Neural cell (in vitro differentiated cells): ENCODE measurements around the gene SRI. TPM values are rescaled to one million over a fixed set of nuclear protein-coding genes. Genes with fewer than 3 reads are reported as not detected.
"Not testable (repeated sequence)": the region's sequence is repeated elsewhere in the genome, so short reads cannot be mapped to it uniquely, and the experiment has no call there.

Source experiments
- H2AFZ ChIP-seq: fragments of 200-600, 300-800 bp; sonication (generic), shearing (Covaris generic); 2 replicates; pipeline ENCODE4 v1.6.0; 2014; ENCODE audit warnings: low read depth, mild to moderate bottlenecking, antibody characterized with exemption, low read length, moderate library complexity
- H3F3A ChIP-seq: fragments of 200-600 bp; shearing (Covaris generic); 2 replicates; pipeline ENCODE4 v1.6.1; 2016; ENCODE audit warnings: mild to moderate bottlenecking, moderate library complexity, mixed read lengths, antibody characterized with exemption, low read length; ENCODE audit not compliant: insufficient read depth, poor library complexity, severe bottlenecking
- H3K27ac ChIP-seq: fragments of 200-600, 300-800 bp; sonication (generic), shearing (Covaris generic); 2 replicates; pipeline ENCODE4 v1.5.1; 2014; ENCODE audit warnings: mild to moderate bottlenecking, low read length, moderate library complexity
- H3K27me3 ChIP-seq: fragments of 300-800, 200-600 bp; sonication (generic), shearing (Covaris generic); 2 replicates; pipeline ENCODE4 v1.6.0; 2014; ENCODE audit warnings: mild to moderate bottlenecking, low read depth, low read length, moderate library complexity; ENCODE audit not compliant: insufficient read depth
- H3K36me3 ChIP-seq: fragments of 300-800, 200-600 bp; sonication (generic), shearing (Covaris generic); 2 replicates; pipeline ENCODE4 v1.5.1; 2014; ENCODE audit warnings: mild to moderate bottlenecking, antibody characterized with exemption, low read length, moderate library complexity; ENCODE audit not compliant: insufficient read depth
- H3K4me2 ChIP-seq: fragments of 300-800, 200-600 bp; sonication (generic), shearing (Covaris generic); 2 replicates; pipeline ENCODE4 v1.6.0; 2014; ENCODE audit warnings: mild to moderate bottlenecking, low read length
- H3K4me3 ChIP-seq: fragments of 300-800, 200-600 bp; sonication (generic), shearing (Covaris generic); 2 replicates; pipeline ENCODE4 v1.5.1; 2014; ENCODE audit warnings: mild to moderate bottlenecking, low read length, moderate library complexity
- H3K79me2 ChIP-seq: fragments of 200-600 bp; shearing (Covaris generic); replicated peaks from 2 replicates; pipeline ENCODE4 v1.6.0; 2014; ENCODE audit warnings: mild to moderate bottlenecking, low read length, moderate library complexity; ENCODE audit not compliant: insufficient read depth
- H3K9ac ChIP-seq: fragments of 300-800, 200-600 bp; sonication (generic), shearing (Covaris generic); 2 replicates; pipeline ENCODE4 v1.6.1; 2016; ENCODE audit warnings: mild to moderate bottlenecking, low read length, mixed read lengths
- H3K9me2 ChIP-seq: fragments of 200-600 bp; shearing (Covaris generic); 2 replicates; pipeline ENCODE4 v1.6.1; 2016; ENCODE audit warnings: mild to moderate bottlenecking, low read length, mixed read lengths; ENCODE audit not compliant: insufficient read depth
- H3K9me3 ChIP-seq: fragments of 200-600, 300-800 bp; sonication (generic), shearing (Covaris generic); 2 replicates; pipeline ENCODE4 v1.6.1; 2016; ENCODE audit warnings: mild to moderate bottlenecking, mixed run types, low read length, moderate library complexity, mixed read lengths
- H4K20me1 ChIP-seq: fragments of 200-600 bp; shearing (Covaris generic); 2 replicates; pipeline ENCODE4 v1.6.1; 2016; ENCODE audit warnings: mild to moderate bottlenecking, mixed run types; ENCODE audit not compliant: insufficient read depth
- CTCF ChIP-seq: fragments of 450-650 bp; IDR thresholded peaks from 2 replicates; pipeline ENCODE4 v1.5.1; 2014; ENCODE audit warnings: antibody characterized with exemption, mild to moderate bottlenecking, moderate library complexity; ENCODE audit not compliant: poor library complexity, severe bottlenecking
- EP300 ChIP-seq: fragments of 450-650 bp; conservative IDR thresholded peaks from 2 replicates; pipeline ENCODE4 v1.6.1; 2014; ENCODE audit warnings: antibody characterized with exemption, mild to moderate bottlenecking, moderate library complexity; ENCODE audit not compliant: poor library complexity, severe bottlenecking
- EZH2 ChIP-seq: fragments of 200-600, 300-800 bp; shearing (Covaris generic), sonication (generic); IDR thresholded peaks from 2 replicates; pipeline ENCODE4 v1.6.1; 2014; ENCODE audit warnings: antibody characterized with exemption, low read length, borderline replicate concordance, mild to moderate bottlenecking; ENCODE audit not compliant: insufficient read depth, poor library complexity, severe bottlenecking
- MXI1 ChIP-seq: fragments of 450-650 bp; conservative IDR thresholded peaks from 2 replicates; pipeline ENCODE4 v1.6.1; 2014; ENCODE audit warnings: antibody characterized with exemption, mild to moderate bottlenecking; ENCODE audit not compliant: poor library complexity, severe bottlenecking
- POLR2AphosphoS5 ChIP-seq: IDR thresholded peaks from 2 replicates; pipeline ENCODE4 v1.6.1; 2012
- RAD21 ChIP-seq: fragments of 450-650 bp; conservative IDR thresholded peaks from 2 replicates; pipeline ENCODE4 v1.6.1; 2014; ENCODE audit warnings: antibody characterized with exemption, mild to moderate bottlenecking, moderate library complexity
- REST ChIP-seq: IDR thresholded peaks from 2 replicates; pipeline ENCODE4 v1.6.1; 2012; ENCODE audit warnings: borderline replicate concordance
- SMC3 ChIP-seq: fragments of 450-650 bp; conservative IDR thresholded peaks from 2 replicates; pipeline ENCODE4 v1.6.1; 2014; ENCODE audit warnings: antibody characterized with exemption, mild to moderate bottlenecking, moderate library complexity; ENCODE audit not compliant: poor library complexity
- TAF1 ChIP-seq: IDR thresholded peaks from 2 replicates; pipeline ENCODE4 v1.6.1; 2012; ENCODE audit warnings: low read depth
- polyA plus RNA-seq: library from polyadenylated mRNA; depleted of rRNA; stranded (reverse); fragments of >200 nt; gene quantifications from 2 replicates; pipeline ENCODE4 v1.2.3, GENCODE V29; 2014

The SRI gene
- polyA plus RNA-seq, 1 donor from 2014 or later, result 97.2 TPM

GRCh38 chr7:88258296-88258695 lies 38.5 kb upstream of the SRI start:
- H3K4me3 ChIP-seq, H2AFZ ChIP-seq, H3K9me3 ChIP-seq, H3K79me2 ChIP-seq, H3F3A ChIP-seq, H3K27ac ChIP-seq, H3K9me2 ChIP-seq, H4K20me1 ChIP-seq, H3K27me3 ChIP-seq, H3K36me3 ChIP-seq, H3K4me2 ChIP-seq, H3K9ac ChIP-seq: not testable (repeated sequence)

GRCh38 chr7:88256906-88257305 lies 37.1 kb upstream of the SRI start:
- Histone ChIP-seq H3K36me3 (no peaks in the 10 kb centered on the region), H3K4me2 (no peak overlapping the region)
- no peak for TF ChIP-seq REST
- TF ChIP-seq EZH2, result no peak
- no peak for TF ChIP-seq EP300
- TF ChIP-seq POLR2AphosphoS5, result no peak
- no peak for TF ChIP-seq SMC3
- TF ChIP-seq RAD21, result no peak
- no peak for TF ChIP-seq CTCF
- no peak for TF ChIP-seq TAF1
- no peak for TF ChIP-seq MXI1

GRCh38 chr7:88254721-88255424 lies 35.0 kb upstream of the SRI start:
- no peaks in the 10 kb centered on the region for H3K9me2 ChIP-seq
- H3K9ac ChIP-seq, result no peak overlapping the region
- no peaks in the 10 kb centered on the region for H3F3A ChIP-seq
- no peaks in the 10 kb centered on the region for H4K20me1 ChIP-seq
- H3K79me2 ChIP-seq, result no peaks in the 10 kb centered on the region
- no peaks in the 10 kb centered on the region for H3K9me3 ChIP-seq
- H3K4me2 ChIP-seq, result no peak overlapping the region
- H3K4me3 ChIP-seq, result no peak overlapping the region
- H3K36me3 ChIP-seq, result no peaks in the 10 kb centered on the region
- H2AFZ ChIP-seq, result no peak overlapping the region
- TF ChIP-seq REST (no peak), EZH2 (no peak), TAF1 (no peak), MXI1 (no peak), EP300 (no peak), CTCF (no peak), SMC3 (no peak), RAD21 (no peak), POLR2AphosphoS5 (no peak)
- H3K27ac ChIP-seq, result no peak overlapping the region
- H3K27me3 ChIP-seq, result no peaks in the 10 kb centered on the region

More at GRCh38 chr7:88256906-88257305, 37.1 kb upstream of the SRI start:
- H2AFZ ChIP-seq, result no peak overlapping the region
- no peak overlapping the region for H3K9ac ChIP-seq
- H3K9me3 ChIP-seq, result no peaks in the 10 kb centered on the region
- H3K27me3 ChIP-seq, result no peaks in the 10 kb centered on the region
- H3K27ac ChIP-seq, result no peak overlapping the region
- no peaks in the 10 kb centered on the region for H4K20me1 ChIP-seq
- H3F3A ChIP-seq, result no peaks in the 10 kb centered on the region
- no peaks in the 10 kb centered on the region for H3K9me2 ChIP-seq
- no peaks in the 10 kb centered on the region for H3K79me2 ChIP-seq
- H3K4me3 ChIP-seq, result no peak overlapping the region
